GM21381 (cell line): ENCODE measurements around the gene BRAT1.
"Not testable (repeated sequence)": the region's sequence is repeated elsewhere in the genome, so short reads cannot be mapped to it uniquely, and the experiment has no call there.

Experiments used
- ATAC-seq: cut with Tn5 transposase; IDR thresholded peaks from one replicate; pipeline ENCODE4 v1.9.1; 2021; ENCODE audit warnings: mild to moderate bottlenecking, moderate library complexity; ENCODE audit not compliant: unreplicated experiment

BRAT1 gene

DNA sequence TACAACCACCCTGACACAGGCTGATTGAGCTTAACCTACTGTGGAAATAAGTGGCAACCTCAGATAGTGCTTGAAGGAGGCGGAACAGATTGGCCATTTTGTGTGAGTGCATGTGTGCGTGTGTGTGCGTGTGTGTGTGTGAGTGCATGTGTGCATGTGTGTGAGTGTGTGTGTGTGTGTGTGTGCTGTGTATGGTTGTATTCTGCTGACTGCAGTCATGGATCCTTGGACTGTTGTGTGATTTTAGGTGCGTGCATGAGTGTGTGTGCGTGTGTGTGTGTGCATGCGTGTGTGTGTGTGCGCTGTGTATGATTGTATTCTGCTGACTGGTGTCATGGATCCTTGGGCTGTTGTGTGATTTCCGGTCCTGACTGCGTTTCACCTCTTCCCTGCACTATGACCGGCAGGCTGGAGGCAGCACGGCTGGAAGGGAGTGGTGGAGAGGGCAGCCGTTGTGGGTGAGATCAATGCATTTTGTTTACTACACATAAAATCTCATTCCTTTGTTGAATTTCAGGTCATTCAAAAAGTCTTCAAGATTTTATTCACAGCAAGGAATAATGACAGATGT lies 9.7 kb upstream of the BRAT1 start:
- no peak for ATAC-seq

DNA sequence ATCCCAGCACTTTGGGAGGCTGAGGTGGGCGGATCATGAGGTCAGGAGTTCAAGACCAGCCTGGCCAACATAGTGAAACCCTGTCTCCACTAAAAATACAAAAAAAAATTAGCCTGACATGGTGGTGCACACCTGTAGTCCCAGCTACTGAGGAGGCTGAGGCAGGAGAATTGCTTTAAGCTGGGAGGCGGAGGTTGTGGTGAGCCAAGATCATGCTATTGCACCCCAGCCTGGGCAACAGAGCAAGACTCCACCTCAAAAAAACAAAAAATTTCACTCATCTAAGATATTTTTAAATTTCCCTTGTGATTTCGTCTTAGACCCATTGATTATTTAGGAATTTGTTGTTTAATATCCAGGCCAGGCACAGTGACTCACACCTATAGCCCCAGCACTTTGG lies 8.6 kb upstream of the BRAT1 start:
- ATAC-seq, result not testable (repeated sequence)

DNA sequence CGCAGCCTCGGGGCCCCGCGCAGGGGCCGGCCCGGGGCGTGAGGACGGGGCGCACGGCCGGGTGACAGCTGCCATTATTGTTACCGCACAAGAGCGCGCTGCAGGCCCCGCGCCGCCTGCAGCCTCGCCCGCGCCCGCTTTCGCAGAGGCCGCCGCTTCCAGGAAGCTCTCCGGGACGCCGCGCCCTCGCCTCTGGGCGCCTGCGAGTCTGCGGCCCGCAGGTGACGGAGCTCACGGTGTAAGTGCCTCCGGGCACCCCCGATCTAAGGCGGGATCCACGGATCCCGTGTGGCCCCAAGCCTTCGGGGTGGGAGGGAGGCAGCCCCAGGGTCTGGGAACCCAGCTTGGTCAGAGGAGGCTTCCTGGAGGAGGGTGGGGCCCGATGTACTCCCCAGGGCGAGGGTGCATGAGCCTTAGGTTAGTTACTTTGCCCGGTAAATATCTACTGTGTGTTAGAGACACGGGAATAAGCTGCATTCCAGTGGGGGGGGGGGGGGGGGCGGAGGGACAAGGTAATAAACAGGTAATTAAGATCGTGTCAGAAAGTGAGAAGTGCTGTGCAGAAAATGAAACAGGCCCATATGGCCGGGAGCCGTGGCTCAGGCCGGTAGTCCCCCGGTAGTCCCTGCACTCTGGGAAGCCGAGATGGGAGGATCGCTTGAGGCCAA lies 4.1 kb upstream of the BRAT1 start:
- peak; percentile 7 for ATAC-seq

DNA sequence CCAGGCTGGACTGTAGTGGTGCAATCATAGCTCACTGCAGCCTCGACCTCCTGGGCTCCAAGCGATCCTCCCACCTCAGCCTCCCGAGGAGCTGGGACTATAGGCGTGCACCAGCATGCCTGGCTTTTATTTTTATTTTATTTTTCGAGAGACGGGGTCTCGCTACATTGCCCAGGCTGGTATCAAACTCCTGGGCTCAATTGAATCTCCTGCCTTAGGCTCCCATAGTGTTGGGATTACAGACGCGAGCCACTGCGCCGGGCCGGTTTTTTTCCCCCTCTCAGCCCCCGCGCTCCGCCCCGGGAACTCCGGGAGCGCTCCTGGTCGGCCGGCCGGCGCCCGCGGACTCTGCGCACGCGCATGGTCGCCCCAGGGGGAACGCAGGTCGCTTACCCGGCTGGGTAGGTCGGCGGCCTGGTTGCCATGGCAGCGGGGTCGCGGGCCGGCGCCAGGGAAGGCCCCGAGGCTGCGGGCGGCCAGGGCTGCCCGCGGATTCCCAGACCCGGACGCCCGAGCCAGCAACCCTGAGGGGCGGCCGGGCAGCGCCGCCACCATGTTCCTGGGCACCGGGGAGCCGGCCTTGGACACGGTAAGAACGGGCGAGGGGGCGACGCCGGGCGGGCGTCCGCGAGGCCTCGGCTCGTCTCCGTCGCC lies 3.4 kb upstream of the BRAT1 start, which contains the start of gene IQCE:
Gene IQCE (plus strand): TSS at position 351 of the 654 bp plus-strand sequence. CDS start 203 bp downstream, at position 554.
- ATAC-seq, result peak; percentile 57

DNA sequence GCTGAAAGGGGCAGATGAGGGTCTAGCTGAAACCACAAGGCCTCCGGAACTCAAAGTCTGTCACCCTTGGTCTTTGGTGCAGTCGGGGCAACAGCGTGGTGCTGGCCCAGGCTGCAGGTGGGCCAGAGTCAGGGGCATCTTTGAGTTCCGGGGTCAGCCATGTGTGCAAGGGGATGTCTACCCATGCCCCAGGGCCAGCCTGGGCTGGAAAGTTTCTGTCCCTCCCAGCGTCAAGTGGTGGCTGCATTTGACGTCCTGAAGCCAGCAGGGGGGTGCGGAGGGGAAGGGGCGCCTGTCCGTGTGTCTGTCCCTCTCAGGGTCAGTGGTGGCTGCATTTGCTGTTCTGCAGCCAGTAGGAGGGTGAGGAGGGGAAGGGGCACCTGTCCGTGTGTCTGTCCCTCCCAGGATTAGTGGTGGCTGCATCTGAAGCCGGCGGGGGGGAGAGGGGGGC lies 638 bp downstream of the BRAT1 start:
- no peak for ATAC-seq

DNA sequence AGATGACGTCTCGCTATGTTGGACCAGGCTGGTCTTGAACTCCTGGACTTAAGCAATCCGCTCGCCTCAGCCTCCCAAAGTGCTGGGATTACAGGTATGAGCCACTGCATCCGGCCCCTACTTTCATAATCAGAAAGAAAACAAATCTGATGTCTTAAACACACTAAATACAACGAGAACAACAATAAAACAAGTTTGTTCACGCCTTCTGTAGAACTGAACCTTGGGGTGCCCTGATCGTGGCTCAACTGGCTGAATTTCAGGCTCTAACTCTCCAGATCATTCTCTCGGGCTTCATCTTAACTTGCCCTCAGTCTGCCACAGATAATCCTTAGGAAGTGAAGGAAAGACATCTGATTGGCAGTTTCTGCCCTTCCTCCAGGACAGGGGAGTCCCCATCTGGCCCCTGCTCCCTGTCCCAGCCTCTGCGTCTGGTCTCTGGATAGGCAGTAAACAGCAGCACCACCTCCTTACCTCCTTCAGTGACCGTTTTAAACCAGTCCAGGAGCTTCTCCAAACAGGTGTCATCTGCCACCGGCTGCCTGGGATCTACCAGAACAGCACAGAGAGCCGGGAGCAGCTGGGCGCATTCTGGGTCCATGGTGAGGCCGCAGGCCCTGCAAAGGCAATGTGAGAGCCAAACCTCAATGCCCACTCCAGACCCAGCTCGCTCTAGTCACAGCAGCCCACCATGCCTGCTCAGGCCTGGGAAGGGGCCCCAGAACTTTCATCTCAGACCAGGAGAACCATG lies 1.3 kb downstream of the BRAT1 start:
- ATAC-seq, result no peak

DNA sequence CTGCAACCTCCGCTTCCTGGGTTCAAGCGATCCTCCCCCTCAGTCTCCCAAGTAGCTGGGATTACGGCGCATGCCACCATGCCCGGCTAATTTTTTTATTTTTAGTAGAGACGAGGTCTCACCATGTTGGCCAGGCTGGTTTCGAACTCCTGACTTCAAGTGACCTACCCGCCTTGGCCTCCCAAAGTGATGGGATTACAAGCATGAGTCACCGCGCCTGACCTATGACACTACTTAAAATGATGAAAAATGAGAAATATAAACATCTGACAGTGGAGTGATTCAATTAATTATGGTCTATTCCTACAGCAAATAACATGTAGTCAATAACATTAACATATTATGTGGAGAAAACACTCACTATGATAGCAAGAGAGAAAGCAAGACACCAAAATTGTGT lies 2.2 kb downstream of the BRAT1 start:
- ATAC-seq, result no peak

DNA sequence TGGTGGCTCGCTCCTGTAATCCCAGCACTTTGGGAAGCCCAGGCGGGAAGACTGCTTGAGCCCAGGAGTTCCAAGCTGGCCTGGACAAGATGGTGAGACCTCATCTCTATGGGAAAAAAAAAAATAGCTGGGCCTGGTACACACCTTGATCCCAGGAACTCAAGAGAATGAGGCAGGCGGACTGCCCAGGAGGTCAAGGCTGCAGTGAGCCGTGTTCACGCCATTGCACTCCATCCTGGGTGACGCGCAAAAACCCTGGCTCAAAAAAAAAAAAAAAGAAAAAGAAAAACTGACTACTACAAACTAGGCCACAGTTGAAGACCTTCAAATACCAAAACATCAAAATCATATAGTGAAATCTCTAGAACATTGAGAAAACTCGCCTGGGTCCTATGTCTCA lies 3.9 kb downstream of the BRAT1 start:
- ATAC-seq, result no peak

DNA sequence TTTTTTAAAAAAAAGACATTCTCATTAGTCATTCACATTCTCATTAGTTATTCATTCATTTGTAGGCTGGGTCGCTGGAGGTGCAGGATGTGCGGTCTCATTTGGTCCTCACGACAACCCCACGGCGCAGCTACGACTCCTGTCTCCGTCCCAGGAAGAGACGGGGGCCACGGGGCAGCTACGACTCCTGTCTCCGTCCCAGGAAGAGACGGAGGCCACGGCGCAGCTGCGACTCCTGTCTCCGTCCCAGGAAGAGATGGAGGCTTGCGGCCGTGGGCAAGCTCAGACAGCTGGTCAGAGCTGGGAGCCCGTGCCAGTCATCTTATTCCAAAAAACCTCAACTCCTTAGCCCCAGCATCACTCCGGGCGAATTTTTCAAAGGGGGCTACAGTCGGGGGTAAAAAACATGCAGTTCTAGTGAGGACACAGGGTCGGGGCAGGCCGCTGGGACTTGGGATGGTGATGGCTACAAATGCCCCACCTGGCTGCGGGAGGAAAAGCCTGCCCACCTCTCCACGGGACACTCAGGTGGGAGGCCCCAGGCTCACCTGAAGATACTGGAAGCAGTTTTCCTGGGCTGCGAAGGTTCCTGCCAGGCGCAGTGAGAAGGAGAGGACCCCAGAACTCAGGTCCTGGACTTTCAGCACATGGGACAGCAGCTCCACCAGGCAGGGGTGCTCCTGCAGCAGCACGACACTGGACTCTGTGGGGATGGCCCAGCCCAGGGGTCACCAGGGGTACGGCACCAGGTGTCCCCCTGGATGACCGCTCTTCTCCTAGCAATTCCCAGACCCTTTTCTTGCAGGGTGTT lies 8.3 kb downstream of the BRAT1 start:
- no peak for ATAC-seq

DNA sequence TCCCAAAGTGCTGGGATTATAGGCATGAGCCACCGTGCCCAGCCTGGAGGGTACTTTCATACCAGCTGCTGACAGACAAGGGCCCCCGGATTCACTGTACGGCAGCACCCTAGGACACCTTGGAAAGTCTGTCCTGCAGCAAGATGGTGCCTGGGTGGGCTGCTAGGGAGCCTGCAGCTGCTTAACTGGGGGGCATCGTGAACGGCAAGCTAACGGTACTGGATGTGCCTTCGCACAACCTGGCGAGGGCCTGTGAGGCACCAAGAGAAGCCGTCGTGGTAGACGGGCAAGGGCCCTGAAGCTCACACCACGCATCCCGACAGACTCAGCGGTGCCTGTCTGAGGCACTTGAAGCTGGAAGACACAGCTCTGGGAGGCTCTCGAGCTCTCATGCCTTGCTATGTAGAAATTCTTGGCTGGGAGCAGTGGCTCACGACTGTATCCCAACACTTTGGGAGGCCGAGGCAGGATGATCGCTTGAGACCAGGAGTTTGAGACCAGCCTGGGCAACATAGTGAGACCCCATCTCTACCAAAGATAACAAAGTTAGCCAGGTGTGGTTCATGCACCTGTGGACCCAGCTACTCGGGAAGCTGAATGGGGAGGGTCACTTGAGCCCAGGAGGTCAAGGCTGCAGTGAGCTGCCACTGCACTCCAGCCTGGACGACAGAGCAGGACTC lies 9.4 kb downstream of the BRAT1 start:
- ATAC-seq, result no peak

DNA sequence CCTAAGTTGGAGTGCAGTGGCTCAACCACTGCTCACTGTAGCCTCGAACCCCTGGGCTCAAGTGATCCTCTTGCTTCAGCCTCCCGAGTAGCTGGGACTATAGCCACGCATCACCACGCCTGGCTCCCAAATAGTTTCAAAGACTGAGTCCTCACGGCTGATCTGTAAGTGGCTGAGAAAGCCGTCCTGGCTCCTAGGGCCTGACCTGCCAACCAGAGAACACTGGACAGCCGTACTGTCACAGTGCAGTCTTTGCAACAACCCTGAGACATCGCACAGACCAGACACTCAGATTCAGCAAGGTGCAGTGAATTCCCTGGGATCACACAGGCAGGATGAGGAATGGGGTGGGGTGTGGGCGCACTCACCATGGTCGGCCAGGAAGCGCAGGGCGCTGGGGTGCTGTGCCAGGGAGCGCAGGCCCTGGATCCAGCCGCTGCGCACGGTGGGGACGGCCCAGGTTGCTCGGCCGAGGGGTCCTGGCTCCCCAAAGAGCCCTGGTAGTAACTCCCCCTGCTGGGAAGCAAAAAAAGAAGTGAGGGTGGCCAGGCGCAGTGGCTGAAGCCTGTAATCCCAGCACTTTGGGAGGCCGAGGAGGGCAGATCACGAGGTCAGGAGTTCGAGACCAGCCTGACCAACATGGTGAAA lies 10.7 kb downstream of the BRAT1 start:
- ATAC-seq, result no peak

DNA sequence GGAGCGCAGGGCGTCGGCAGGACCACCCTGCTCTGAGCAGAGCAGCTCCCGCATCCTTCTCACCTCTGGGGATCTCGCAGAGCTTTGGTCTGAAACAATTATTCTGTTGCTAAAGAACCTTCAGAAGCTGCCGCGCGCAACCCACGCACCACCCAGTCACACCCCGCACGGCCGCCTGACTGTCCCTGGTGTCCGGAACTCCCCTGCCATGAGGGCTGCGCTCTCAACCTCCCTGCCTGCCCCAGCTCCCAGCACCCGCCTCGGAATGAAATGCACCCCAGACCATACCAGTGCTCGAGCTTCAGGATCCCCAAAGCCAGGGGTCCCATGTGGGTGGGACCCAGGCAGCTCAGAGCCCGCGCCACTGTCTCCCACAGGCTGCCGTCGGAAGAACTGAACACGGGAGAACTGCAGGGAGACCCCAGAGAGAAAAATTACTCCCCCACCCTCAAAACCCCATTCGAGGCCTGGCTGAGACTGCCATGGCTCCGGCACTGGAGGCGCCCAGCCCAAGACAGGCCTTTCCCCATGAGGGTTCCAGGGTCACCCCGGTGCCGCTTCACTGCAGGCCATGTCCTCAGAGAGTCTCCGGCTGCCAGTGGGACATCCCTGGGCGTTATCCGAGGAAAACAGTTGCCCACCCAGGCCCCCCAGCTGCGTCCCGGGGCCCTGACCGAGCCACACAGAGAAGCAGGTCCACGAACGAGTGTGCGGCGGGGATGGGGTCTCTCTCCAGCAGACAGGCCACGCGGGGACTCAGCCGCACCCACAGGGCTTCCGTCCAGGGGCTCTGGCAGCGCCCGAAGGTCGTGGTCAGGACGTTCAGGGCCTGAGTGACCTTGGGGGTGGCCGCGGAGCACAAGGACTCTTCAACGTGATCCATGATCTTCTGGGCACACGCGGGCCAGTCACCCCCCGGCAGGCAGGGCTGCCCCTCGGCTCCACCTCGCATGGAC lies 12.1 kb downstream of the BRAT1 start:
- ATAC-seq, result no peak

DNA sequence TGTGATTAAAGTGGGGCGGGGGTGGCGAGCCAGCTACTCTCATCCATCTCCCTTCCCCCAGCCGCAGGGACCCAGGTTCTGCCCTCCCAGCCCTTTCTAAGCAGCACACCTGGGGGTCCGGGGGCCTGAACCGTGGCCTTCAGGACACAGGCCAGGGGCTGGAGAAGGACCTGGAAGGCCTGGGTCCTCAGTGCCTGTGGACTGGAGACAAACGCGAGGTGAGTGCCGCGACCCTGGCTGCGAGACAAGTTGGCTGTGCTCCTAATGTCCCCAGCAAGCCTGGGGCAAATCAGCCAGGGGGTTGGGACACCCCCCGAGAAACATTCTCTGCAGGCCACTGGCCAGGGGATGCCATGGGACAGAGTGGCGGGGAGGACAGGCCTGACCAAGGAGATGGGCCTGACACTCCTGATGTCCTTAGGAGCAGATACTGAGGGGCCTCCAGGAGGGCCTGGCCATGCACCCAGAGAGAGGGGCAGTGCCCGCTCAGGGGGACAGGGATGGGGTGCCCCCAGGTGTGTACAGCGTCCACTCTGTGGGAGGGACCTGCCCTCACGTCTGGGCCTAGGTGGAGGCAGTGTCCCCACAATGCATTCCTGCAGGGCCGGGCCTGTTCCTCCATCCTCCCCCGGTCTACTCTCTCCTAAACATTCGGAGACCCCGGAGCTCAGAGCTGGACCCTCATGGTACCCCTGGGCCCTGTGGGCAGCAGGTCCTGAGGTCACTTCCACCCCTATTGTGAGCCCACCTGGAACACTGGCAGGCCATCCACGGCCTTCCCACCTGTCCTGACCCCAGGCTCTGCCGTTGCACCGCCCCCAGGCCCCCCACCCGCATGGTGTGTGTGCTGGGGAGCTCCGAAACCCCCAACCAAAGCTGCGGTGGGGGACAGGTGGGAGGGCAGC lies 13.1 kb downstream of the BRAT1 start:
- ATAC-seq, result no peak

DNA sequence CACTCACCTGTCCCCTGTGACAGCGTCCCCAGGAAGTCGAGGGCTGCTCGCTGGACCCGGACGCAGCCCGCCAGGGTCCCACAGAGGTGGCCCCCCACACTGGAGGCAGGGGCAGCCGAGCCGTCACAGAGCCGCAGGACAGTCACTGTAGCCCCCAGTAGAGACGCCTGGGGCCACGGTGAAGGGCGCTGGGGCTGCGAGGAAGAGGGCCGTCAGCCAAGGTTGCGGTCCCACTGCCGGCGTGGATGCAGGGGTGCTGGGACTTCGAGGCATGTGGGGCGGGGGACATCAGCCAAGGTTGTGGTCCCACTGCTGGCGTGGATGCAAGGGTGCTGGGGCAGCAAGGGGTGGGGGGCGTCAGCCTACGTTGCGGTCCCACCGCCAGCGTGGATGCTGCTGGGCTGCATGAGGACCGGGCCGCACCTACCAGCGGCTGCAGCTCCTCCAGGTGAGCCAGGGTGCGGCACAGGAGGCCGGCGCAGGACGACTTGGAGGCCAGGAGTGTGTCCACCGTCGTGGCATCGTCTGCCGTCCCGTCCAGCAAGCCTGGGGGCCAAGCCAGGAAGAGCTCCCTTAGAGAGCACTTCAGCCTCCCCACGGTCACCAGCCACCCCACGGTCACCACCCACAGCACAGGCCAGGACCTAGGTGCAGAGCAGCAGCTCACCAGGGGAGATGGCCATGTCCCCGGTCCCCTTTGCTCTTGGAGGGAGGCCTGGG lies 13.9 kb downstream of the BRAT1 start:
- no peak for ATAC-seq

DNA sequence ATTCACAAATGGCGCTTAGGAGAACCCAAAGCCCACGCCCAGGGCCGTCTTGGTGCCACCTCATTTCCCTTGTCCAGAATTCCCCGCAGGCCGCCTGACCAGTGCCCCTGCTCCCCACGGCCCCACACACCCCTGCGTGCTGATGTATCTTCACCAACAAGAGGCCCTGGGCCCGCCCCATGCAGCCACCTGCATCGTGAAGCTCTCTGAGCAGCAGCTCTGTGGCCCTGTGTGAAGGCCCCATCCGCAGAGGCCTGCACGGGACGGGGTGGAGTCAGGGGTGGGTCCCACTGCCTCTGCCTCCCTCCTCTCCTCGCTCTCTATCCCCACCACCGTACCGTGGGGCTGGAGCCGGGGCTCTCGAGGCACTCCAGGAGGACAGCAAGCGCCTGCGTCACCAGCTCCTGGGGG lies 14.7 kb downstream of the BRAT1 start:
- ATAC-seq, result no peak

DNA sequence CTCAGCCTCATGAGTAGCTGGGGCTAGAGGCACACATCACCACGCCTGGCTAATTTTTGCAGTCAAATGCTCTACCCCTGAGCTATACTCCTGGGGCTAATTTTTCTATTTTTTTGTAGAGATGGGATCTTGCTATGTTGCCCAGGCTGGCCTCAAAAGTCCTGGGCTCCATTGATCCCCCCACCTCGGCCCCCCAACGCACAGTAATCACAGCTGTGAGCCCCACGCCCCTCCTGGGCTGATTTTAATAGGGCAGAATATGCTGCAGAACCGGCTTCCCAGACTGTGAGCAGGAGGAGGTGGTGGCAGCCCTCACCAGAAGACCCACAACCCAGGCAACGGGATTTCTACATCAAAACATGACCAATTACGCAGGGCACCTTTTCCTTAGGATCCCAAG lies 15.2 kb downstream of the BRAT1 start:
- ATAC-seq, result no peak
